ENCODE results near the gene PCDH1. TPM values are rescaled to one million over a fixed set of nuclear protein-coding genes. Genes with fewer than 3 reads are reported as not detected.
"Not testable (repeated sequence)": the region's sequence is repeated elsewhere in the genome, so short reads cannot be mapped to it uniquely, and the experiment has no call there.

The PCDH1 gene
- total RNA-seq, 2 donors from 2014 or later, result 97.3 to 105 TPM

DNA sequence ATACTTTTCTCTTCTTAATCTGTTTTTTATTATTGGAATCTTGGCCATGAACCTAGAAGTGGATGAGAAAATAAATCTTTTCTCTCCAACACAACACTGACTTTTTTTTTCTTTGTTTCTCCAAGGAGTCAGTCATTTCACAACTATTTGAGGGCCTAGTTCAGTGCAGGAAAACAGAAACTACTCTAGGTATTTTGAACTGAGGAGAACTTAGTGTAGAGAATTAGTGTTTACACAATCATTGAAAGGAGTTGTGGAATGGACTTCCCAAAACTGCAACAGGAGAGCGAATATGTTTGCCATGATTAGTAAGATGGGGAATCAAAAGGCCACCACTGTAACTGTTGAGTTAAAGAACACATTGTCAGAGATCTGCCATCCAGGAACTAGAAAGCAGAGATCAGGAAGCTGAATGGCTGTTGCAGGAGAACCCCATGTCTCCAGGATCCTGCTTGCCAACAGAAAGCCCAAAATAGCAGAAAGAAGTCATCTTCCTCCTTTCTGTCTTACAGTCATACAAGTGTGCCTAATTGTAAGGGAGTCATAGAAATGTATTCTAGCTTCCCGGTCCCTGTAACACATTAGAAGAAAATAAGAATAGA is 20.3 kb upstream of the PCDH1 start:
- Histone ChIP-seq H3K4me3 (no peak overlapping the region), H3K4me1 (no peaks in the 10 kb centered on the region), H3K27ac (no peak overlapping the region), H3K9ac (ENCODE audit: low read depth in 2 of 2, low read length in 2 of 2) (no peak overlapping the region), H3K27me3 (no peaks in the 10 kb centered on the region), H3K9me3 (no peaks in the 10 kb centered on the region), H3K36me3 (no peaks in the 10 kb centered on the region)
- no peak for TF ChIP-seq CTCF (IDR thresholded peaks at IDR 0.05)
- no peak for DNase-seq
- intact Hi-C loops (cut with DNase I), result no loop called here

DNA sequence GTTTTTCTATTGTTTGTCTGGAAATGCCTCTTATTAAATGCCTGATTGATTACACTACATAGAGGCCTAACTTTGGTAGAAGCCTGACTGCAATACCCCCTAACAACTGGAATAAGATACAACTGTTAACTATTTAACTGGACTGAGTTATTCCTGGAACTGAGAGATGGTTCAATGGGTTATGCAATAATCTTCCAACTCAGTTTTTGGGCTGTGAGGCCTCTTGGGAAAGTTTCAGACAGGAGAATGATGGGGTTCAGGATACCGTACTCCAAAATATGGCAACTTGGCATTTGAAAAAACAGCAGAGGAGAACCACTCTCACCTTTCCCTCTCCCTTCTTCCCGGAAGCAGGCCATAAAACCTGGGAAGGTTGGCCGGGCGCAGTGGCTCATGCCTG is 19.2 kb upstream of the PCDH1 start:
- Histone ChIP-seq H3K9me3 (no peaks in the 10 kb centered on the region), H3K27ac (no peak overlapping the region), H3K4me3 (no peak overlapping the region), H3K9ac (ENCODE audit: low read depth in 2 of 2, low read length in 2 of 2) (no peak overlapping the region), H3K27me3 (no peaks in the 10 kb centered on the region), H3K36me3 (no peaks in the 10 kb centered on the region), H3K4me1 (no peaks in the 10 kb centered on the region)
- intact Hi-C loops (cut with DNase I), result no loop called here
- no peak for DNase-seq
- no peak for TF ChIP-seq CTCF (IDR thresholded peaks at IDR 0.05)

- H3K36me3 ChIP-seq; H3K4me3 ChIP-seq; H3K4me1 ChIP-seq; H3K9ac ChIP-seq (ENCODE audit: low read depth in 2 of 2, low read length in 2 of 2); H3K9me3 ChIP-seq; H3K27me3 ChIP-seq; intact Hi-C loops (cut with DNase I); H3K27ac ChIP-seq; DNase-seq: not testable (repeated sequence)
Measured at GRCh38 chr5:141890429-141890828, 12.2 kb upstream of the PCDH1 start.

- Histone ChIP-seq H3K36me3 (no peaks in the 10 kb centered on the region), H3K4me3 (no peak overlapping the region), H3K4me1 (no peaks in the 10 kb centered on the region), H3K9ac (ENCODE audit: low read depth in 2 of 2, low read length in 2 of 2) (no peak overlapping the region), H3K27me3 (no peaks in the 10 kb centered on the region), H3K27ac (no peak overlapping the region), H3K9me3 (no peaks in the 10 kb centered on the region)
- intact Hi-C loops (cut with DNase I), result loop anchor here (2.0 kb wide), 1 partner anchor 71 kb away; no protein-coding TSS in a partner anchor
- no peak for TF ChIP-seq CTCF (IDR thresholded peaks at IDR 0.05)
- no peak for DNase-seq
Measured at GRCh38 chr5:141889282-141889871, 11.2 kb upstream of the PCDH1 start.

DNA sequence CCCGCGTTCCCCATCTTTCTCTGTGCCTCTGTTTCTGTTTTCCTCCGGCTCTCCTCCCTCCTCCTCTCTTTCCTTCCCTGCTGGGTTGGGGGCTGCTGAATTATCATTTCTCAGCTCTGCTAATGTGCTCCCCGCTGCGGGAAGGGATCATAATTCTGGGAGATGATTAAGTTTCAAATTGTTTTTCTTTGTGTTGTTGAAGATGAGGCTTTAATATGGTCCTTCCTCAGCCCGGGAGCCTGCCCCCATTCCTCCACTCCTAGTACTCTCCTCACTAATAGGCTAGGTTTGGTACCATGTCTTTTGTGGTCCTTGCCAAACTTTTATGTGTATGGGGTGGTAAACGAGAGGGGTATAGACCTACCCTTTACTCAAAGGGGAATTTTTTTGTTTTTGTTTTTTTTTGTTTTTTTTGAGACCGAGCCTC is 5.7 kb upstream of the PCDH1 start:
- no peak overlapping the region for H3K27ac ChIP-seq
- H3K4me1 ChIP-seq, result no peaks in the 10 kb centered on the region
- H3K9me3 ChIP-seq, result no peaks in the 10 kb centered on the region
- H3K27me3 ChIP-seq, result peaks cover 13% of the 10 kb centered on the region
- H3K4me3 ChIP-seq, result no peak overlapping the region
- intact Hi-C loops (cut with DNase I), result loop anchor here (5.0 kb wide), 1 partner anchor 127 kb away; no protein-coding TSS in a partner anchor
- no peak for DNase-seq
- no peaks in the 10 kb centered on the region for H3K36me3 ChIP-seq
- TF ChIP-seq CTCF (IDR thresholded peaks at IDR 0.05), result no peak
- H3K9ac ChIP-seq (ENCODE audit: low read depth in 2 of 2, low read length in 2 of 2), result no peak overlapping the region

- no peak overlapping the region for H3K9ac ChIP-seq (ENCODE audit: low read depth in 2 of 2, low read length in 2 of 2)
- H3K27me3 ChIP-seq, result peaks cover 13% of the 10 kb centered on the region
- H3K9me3 ChIP-seq, result no peaks in the 10 kb centered on the region
- TF ChIP-seq CTCF (IDR thresholded peaks at IDR 0.05), result no peak
- H3K4me1 ChIP-seq, result no peaks in the 10 kb centered on the region
- intact Hi-C loops (cut with DNase I), result loop anchor here (5.0 kb wide), 1 partner anchor 126 kb away; no protein-coding TSS in a partner anchor
- H3K4me3 ChIP-seq, result no peak overlapping the region
- DNase-seq, result no peak
- H3K36me3 ChIP-seq, result no peaks in the 10 kb centered on the region
- H3K27ac ChIP-seq, result no peak overlapping the region
Measured at GRCh38 chr5:141883184-141883891, 5.1 kb upstream of the PCDH1 start.
